ENCODE results near the gene MAP1LC3B.
"Not testable (repeated sequence)": the region's sequence is repeated elsewhere in the genome, so short reads cannot be mapped to it uniquely, and the experiment has no call there.

Gene MAP1LC3B

GRCh38 chr16:87360862-87361610 lies 31.1 kb upstream of the MAP1LC3B start:
- DNase-seq (ENCODE audit: low read depth in 2 of 2), result no peak

GRCh38 chr16:87361916-87362619 lies 30.1 kb upstream of the MAP1LC3B start:
- no peak for DNase-seq (ENCODE audit: low read depth in 2 of 2)

- not testable (repeated sequence) for DNase-seq (ENCODE audit: low read depth in 2 of 2)
These were observed 29.1 kb upstream of the MAP1LC3B start for GRCh38 chr16:87362828-87363559.

GRCh38 chr16:87363771-87364455 lies 28.2 kb upstream of the MAP1LC3B start:
- DNase-seq (ENCODE audit: low read depth in 2 of 2), result no peak

GRCh38 chr16:87365021-87365713 lies 27.0 kb upstream of the MAP1LC3B start:
- DNase-seq (ENCODE audit: low read depth in 2 of 2), result no peak

- no peak for DNase-seq (ENCODE audit: low read depth in 2 of 2)
These were observed 25.8 kb upstream of the MAP1LC3B start for GRCh38 chr16:87366288-87366687.

- DNase-seq (ENCODE audit: low read depth in 2 of 2), result no peak
These were observed 25.2 kb upstream of the MAP1LC3B start for GRCh38 chr16:87366930-87367329.

GRCh38 chr16:87367529-87367928 lies 24.6 kb upstream of the MAP1LC3B start:
- no peak for DNase-seq (ENCODE audit: low read depth in 2 of 2)

GRCh38 chr16:87368029-87368770 lies 23.9 kb upstream of the MAP1LC3B start:
- DNase-seq (ENCODE audit: low read depth in 2 of 2), result no peak

GRCh38 chr16:87369117-87369765 lies 22.9 kb upstream of the MAP1LC3B start:
- no peak for DNase-seq (ENCODE audit: low read depth in 2 of 2)

GRCh38 chr16:87369796-87370719 lies 22.1 kb upstream of the MAP1LC3B start:
- DNase-seq (ENCODE audit: low read depth in 2 of 2), result no peak

- DNase-seq (ENCODE audit: low read depth in 2 of 2), result no peak
These were observed 20.8 kb upstream of the MAP1LC3B start for GRCh38 chr16:87371261-87371866.

GRCh38 chr16:87372305-87372704 lies 19.8 kb upstream of the MAP1LC3B start:
- no peak for DNase-seq (ENCODE audit: low read depth in 2 of 2)

- no peak for DNase-seq (ENCODE audit: low read depth in 2 of 2)
These were observed 17.8 kb upstream of the MAP1LC3B start for GRCh38 chr16:87374313-87374712.

- DNase-seq (ENCODE audit: low read depth in 2 of 2), result no peak
These were observed 16.6 kb upstream of the MAP1LC3B start for GRCh38 chr16:87375426-87376135.

- no peak for DNase-seq (ENCODE audit: low read depth in 2 of 2)
These were observed 15.5 kb upstream of the MAP1LC3B start for GRCh38 chr16:87376660-87377059.

- not testable (repeated sequence) for DNase-seq (ENCODE audit: low read depth in 2 of 2)
These were observed 12.8 kb upstream of the MAP1LC3B start for GRCh38 chr16:87379312-87379752.

- no peak for DNase-seq (ENCODE audit: low read depth in 2 of 2)
These were observed 11.7 kb upstream of the MAP1LC3B start for GRCh38 chr16:87380403-87380802.

Data from stimulated activated CD8-positive, alpha-beta memory T cell treated with anti-CD3 and anti-CD28 coated beads, Interleukin-2, amount 100 ng/mL, for 1 hour (primary cell).